AG09319 (cell line): ENCODE measurements around the gene PLEKHG4B.

Experiments used
- DNase-seq: peaks from one replicate; pipeline ENCODE4 v3.0.0-alpha.2; 2010; ENCODE audit warnings: low read depth; ENCODE audit errors: extremely low read depth
- CTCF ChIP-seq: IDR thresholded peaks from 2 replicates; pipeline ENCODE4 v1.5.1; 2011; ENCODE audit warnings: low read depth, mild to moderate bottlenecking, inconsistent platforms, low read length, moderate library complexity

The PLEKHG4B gene

GRCh38 chr5:73768-74502 is 18.0 kb upstream of the PLEKHG4B start:
- DNase-seq, result no peak
- no peak for TF ChIP-seq CTCF

GRCh38 chr5:74503-75109 is 17.4 kb upstream of the PLEKHG4B start:
- no peak for TF ChIP-seq CTCF
- DNase-seq, result no peak

GRCh38 chr5:75331-76320 is 16.3 kb upstream of the PLEKHG4B start:
- no peak for DNase-seq
- no peak for TF ChIP-seq CTCF

- TF ChIP-seq CTCF, result no peak
- DNase-seq, result no peak
Measured at GRCh38 chr5:76358-77169, 15.4 kb upstream of the PLEKHG4B start.

GRCh38 chr5:77170-77501 is 14.8 kb upstream of the PLEKHG4B start:
- no peak for DNase-seq
- TF ChIP-seq CTCF, result no peak

GRCh38 chr5:77546-77945 is 14.4 kb upstream of the PLEKHG4B start:
- DNase-seq, result no peak
- TF ChIP-seq CTCF, result no peak
